ENCODE measurements around the gene GABBR1.

GABBR1 gene

GRCh38 chr6:29620630-29621029 is 12.4 kb downstream of the GABBR1 start:
- no peak for DNase-seq (ENCODE audit: low read depth in 2 of 2)

- DNase-seq (ENCODE audit: low read depth in 2 of 2), result no peak
These were observed 13.3 kb downstream of the GABBR1 start for GRCh38 chr6:29619578-29620160.

DNA sequence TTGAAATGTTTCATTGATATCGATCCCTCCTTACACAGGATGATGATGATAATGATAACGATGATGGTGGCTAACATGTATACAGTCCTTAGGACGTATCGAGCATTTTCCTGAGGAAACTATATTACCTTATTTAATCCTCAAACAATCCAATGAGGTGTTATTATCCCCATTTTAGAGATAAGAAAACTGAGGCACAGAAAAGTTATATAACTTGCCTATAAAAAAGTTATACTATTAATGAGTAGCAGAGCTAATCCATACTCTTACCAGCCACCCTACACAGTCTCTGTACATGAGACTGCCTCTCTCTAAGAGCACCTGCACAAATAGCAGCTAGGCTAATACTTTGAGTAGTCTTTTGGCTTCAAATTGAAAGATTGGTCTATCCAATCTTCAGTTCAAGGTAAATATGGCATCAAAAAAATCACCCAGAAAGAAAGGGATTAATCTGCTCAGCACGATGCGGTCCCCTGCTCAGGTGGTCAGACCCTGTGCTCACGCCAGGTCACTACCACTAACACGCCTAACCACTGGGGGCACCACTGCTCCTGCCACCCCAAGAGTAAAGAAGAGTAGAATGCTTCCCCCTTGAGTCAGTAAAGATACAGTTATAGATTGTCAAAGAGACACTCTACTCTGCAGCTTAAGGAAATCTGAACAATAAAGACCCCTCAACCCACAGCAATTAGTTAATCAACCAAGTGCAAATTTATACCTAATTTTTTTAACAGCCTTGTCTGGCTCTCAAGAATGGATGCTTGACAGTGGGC is 15.0 kb downstream of the GABBR1 start:
- DNase-seq (ENCODE audit: low read depth in 2 of 2), result no peak

DNA sequence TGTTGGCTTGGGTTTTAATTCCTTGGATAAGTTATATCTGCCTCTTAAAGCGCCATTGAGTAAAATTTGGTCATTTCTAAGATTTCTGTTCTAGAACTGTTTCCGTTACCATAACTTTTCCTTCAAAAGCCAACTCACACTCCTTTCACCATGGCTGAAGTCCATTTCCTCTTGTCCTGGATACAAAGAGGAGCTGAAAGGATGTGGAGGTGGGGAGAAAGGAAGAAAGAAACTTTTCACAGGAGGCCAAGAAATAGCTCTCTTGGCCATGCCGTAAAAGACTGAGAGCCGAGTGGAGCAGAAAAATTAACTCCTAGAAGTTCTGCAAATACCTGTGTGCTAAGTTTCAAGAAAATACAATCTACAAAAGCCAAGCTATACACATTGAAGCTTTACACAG is 21.6 kb downstream of the GABBR1 start:
- DNase-seq (ENCODE audit: low read depth in 2 of 2), result no peak

GRCh38 chr6:29610540-29610939 is 22.4 kb downstream of the GABBR1 start:
- no peak for DNase-seq (ENCODE audit: low read depth in 2 of 2)

DNA sequence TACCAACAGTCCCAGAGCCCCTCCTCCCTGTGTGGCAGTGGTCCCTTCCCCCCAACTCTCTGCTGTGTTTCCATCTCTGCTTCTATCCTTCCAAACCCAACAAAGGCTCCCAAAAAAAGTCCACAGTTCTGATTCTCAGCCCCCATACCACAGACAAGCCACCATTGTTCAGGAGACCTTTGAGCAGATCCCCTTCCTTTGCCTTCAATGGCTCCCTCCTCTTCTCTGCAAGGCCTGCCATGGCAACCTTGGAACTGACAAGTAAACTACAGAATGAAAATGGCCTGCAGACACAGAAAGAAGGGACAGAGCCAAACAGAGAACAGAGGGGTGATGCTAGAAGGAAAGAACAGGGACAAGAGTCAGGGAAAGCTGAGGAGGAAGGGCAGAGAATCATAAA is 24.9 kb downstream of the GABBR1 start:
- no peak for DNase-seq (ENCODE audit: low read depth in 2 of 2)

DNA sequence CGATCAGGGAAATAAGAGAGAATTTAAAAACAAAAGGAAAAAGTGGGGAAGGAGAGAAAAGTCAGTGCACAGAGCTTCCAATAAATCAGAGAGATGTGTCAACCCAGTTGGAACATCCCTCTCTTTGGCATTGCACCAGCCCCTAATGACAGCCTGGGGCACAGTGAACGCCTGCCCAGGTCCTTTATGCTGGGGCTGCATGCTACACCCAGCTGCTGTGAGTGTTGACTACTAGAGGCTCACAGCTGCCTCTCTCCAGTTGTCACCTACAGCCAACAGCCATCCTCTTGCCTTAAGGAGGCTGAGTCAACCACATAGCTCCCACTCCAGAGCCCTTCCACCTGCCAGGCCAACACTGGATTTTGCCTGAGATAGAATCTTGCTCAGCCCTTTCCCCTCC is 29.1 kb downstream of the GABBR1 start:
- DNase-seq (ENCODE audit: low read depth in 2 of 2), result no peak

GRCh38 chr6:29603456-29603855 is 29.5 kb downstream of the GABBR1 start:
- no peak for DNase-seq (ENCODE audit: low read depth in 2 of 2)

DNA sequence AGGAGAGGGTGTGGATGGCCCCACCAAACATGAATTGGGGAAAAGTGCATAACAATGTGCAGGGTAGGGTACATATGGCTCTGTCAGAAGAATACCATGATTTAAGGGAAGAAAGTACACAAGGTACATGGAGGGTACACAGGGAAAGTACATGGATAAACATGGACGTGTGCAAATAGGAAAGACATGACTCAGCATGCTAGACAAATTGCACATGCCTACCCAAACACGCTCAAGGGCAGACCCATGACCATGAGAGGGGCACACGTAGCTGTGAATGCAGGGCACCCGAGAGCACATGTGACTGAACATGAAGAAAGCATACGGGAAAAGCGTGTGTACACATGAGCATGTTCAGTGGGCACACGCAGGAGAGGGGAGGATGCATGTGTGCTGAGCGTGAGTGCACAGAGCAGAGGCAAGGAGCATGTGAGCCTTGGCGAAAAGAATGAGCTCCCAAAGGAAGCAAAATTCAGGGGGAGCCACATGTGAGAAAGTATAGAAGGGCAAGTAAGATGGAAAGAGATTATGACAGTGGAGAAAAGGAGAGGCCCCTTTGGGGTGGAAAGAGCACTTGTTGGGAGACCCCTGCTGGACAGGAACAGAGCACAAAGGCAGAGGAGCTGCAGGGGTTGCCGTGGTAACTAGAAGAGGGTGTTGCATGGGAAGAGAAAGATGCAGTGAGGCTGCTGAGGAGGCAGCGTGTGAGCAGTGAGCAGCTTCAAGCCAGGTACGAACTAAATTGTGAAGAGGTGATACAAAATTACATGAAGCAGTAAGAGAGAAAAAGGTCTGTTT is 30.2 kb downstream of the GABBR1 start:
- DNase-seq (ENCODE audit: low read depth in 2 of 2), result no peak

- DNase-seq (ENCODE audit: low read depth in 2 of 2), result no peak
These were observed 34.7 kb downstream of the GABBR1 start for GRCh38 chr6:29598172-29598747.

- DNase-seq (ENCODE audit: low read depth in 2 of 2), result no peak
These were observed 35.8 kb downstream of the GABBR1 start for GRCh38 chr6:29597184-29597583.

DNA sequence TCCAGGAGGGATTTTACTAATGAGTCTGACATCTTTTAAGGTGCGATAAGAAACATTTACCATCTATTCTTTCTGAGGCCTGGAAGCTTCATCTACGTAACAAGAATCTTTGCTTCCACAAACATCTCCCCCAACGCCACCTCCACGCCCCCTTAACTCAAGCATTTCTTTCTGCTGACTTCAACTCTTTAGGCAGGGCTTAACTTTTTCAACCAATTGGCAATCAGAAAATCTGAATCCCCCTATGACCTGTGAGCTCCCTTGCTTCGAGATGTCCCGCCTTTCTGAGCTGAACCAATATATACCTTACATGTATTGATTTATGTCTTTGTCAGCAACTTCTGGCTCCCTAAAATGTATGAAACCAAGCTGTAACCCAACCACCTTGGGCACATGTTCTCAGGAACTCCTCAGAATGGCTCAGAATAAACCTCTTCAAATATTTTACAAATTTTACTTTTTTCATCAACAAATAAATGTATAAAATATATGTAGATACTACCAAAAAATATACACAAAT is 36.5 kb downstream of the GABBR1 start:
- DNase-seq (ENCODE audit: low read depth in 2 of 2), result no peak

- no peak for DNase-seq (ENCODE audit: low read depth in 2 of 2)
These were observed 39.7 kb downstream of the GABBR1 start for GRCh38 chr6:29593199-29593855.

DNA sequence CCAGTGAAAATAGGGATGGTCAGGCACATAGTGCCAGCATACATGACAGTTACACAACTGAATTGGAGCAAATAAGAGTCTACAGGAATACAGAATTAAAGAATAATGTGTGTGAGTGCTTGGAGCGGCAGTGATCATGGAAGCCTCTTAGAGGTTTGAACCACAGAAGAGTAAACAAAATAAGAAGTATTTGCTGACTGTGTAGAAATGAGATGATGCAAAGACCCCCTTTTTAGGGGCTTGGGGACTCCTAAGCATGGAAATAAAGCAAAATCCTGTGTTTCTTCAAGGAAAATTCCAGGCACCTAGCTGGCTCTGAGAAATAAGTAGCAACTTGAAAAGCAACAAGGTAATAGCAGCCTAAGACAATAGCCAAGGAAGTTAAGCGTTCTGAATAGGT is 41.3 kb downstream of the GABBR1 start:
- no peak for DNase-seq (ENCODE audit: low read depth in 2 of 2)

- no peak for DNase-seq (ENCODE audit: low read depth in 2 of 2)
These were observed 42.7 kb downstream of the GABBR1 start for GRCh38 chr6:29590218-29590808.

GRCh38 chr6:29589423-29590048 is 43.4 kb downstream of the GABBR1 start:
- no peak for DNase-seq (ENCODE audit: low read depth in 2 of 2)

GRCh38 chr6:29584821-29585220 is 48.2 kb downstream of the GABBR1 start, which contains the start of gene OR2H2:
Gene OR2H2 (plus strand): TSS chr6:29585121. CDS start chr6:29587945, 2,824 bp downstream.
- no peak for DNase-seq (ENCODE audit: low read depth in 2 of 2)

DNA sequence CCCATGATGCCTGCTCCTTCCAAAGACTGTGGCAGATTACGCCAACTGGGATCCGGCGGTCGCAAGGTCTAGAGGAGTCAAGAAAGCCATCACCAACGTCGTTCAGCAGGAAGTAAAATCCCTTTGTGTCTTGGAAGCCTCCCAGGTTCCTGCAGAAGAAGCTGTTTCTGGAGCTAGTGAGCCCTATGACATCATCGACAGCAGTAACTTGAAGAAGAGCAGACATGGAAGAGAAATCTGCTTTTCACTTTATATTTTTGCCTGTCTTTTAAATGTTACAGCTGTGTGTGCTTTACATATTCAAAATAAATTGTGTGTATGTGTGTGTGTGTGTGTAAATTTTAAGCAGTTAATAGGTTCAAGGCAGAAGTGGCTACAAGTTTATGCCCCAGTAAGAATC is 55.4 kb downstream of the GABBR1 start:
- no peak for DNase-seq (ENCODE audit: low read depth in 2 of 2)

DNA sequence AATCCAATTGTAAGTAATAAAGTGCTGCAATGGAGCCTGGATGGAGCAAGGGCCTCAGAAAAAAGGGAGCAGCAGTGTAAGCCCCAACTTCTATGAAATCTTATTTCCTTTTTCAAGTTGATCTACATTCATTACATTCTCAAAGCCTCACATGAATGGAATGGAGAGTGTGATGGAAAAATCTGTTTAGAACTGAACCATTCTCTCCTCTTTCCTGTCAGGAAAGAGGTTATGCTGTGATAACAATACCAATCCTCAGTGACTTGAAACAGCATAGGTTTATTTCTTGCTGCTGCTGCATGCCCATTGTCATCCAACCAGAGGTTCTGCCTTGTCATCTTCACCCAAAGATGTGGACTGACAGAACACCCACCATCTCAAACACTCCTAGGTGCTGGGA is 56.9 kb downstream of the GABBR1 start:
- DNase-seq (ENCODE audit: low read depth in 2 of 2), result no peak

DNA sequence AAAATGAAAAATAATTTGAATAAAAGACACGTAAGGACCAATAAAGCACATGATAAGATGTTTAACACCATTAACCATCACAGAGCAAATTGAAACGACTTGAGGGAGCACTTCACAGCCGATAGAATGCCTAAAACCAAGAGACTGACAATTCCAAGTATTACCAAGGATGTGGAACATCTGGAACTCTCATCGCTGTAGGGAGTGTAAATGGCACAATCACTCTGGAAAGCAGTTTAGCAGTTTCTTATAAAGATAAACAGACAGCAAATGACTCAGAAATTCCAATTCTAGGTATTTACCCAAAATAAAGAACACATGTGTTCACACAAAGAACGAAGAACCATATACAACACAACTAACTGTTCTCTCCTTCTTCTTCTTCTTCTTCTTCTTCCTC is 65.0 kb downstream of the GABBR1 start:
- DNase-seq (ENCODE audit: low read depth in 2 of 2), result no peak

- DNase-seq (ENCODE audit: low read depth in 2 of 2), result no peak
These were observed 65.4 kb downstream of the GABBR1 start for GRCh38 chr6:29567541-29567940.

Data from fibroblast of skin of left quadriceps (primary cell).